Tibial nerve (tissue), 4 donors: Measurements from ENCODE around the gene SLC39A13. TPM values are rescaled to one million over a fixed set of nuclear protein-coding genes. Genes with fewer than 3 reads are reported as not detected.

Source experiments
- DNase-seq, 2 donors: peaks; one replicate each; pipeline ENCODE4 v3.0.0-alpha.2; 2019; ENCODE audit warnings: low spot score in 2 of 2
- H3K27ac ChIP-seq, 4 donors: fragments of 200-600 bp; sonication (generic) in 3 of 4; one replicate each; pipeline ENCODE4 v1.5.1; 2017 to 2019; ENCODE audit warnings: mild to moderate bottlenecking in 1 of 4
- H3K27me3 ChIP-seq, 2 donors: fragments of 200-600 bp; sonication (generic) in 1 of 2; one replicate each; pipeline versions ENCODE4 v1.5.1 to v1.6.0; 2017 to 2019
- H3K36me3 ChIP-seq, 3 donors: fragments of 200-600 bp; sonication (generic); one replicate each; pipeline ENCODE4 v1.5.1; 2018 to 2019
- H3K4me1 ChIP-seq, 4 donors: fragments of 200-600 bp; sonication (generic) in 3 of 4; one replicate each; pipeline ENCODE4 v1.5.1; 2017 to 2019
- H3K4me3 ChIP-seq, 4 donors: fragments of 200-600 bp; sonication (generic) in 3 of 4; one replicate each; pipeline ENCODE4 v1.5.1; 2017 to 2019; ENCODE audit warnings: mild to moderate bottlenecking in 1 of 4, moderate library complexity in 1 of 4
- H3K9me3 ChIP-seq, 4 donors: fragments of 200-600 bp; sonication (generic) in 3 of 4; one replicate each; pipeline ENCODE4 v1.5.1; 2017 to 2019
- EP300 ChIP-seq, 2 donors: sonication (generic); formaldehyde crosslinking; IDR thresholded peaks; one replicate each; pipeline ENCODE4 v1.6.1; 2017; ENCODE audit warnings: antibody characterized with exemption in 2 of 2, mild to moderate bottlenecking in 1 of 2
- POLR2A ChIP-seq, 2 donors: fragments of 450-650 bp; IDR thresholded peaks; one replicate each; pipeline ENCODE4 v1.6.1; 2017; ENCODE audit warnings: antibody characterized with exemption in 2 of 2, mild to moderate bottlenecking in 2 of 2, moderate library complexity in 2 of 2
- WGBS, 2 donors: methylation state at CpG; one replicate each; pipeline ENCODE4 v1.1.5; 2018; 5-methylcytosine and 5-hydroxymethylcytosine counted together
- total RNA-seq, 4 donors: library from RNA; depleted of rRNA; stranded (reverse); fragments of >200 nt; gene quantifications; one replicate each; pipeline ENCODE4 v1.1.0, GENCODE V29; 2016
- TF ChIP-seq, protein P1 (sequence below), 5 experiments: fragments of 200-600 bp in 3 of 5; fragments of 450-650 bp in 2 of 5; sonication (generic) in 3 of 5; IDR thresholded peaks; one replicate each; pipeline ENCODE4 v1.5.1; 2016 to 2019; ENCODE audit warnings: antibody characterized with exemption in 5 of 5, mild to moderate bottlenecking in 3 of 5, moderate library complexity in 2 of 5

Gene SLC39A13
- total RNA-seq, 4 donors from 2014 or later = 91.6 to 142 (median 116) TPM

DNA sequence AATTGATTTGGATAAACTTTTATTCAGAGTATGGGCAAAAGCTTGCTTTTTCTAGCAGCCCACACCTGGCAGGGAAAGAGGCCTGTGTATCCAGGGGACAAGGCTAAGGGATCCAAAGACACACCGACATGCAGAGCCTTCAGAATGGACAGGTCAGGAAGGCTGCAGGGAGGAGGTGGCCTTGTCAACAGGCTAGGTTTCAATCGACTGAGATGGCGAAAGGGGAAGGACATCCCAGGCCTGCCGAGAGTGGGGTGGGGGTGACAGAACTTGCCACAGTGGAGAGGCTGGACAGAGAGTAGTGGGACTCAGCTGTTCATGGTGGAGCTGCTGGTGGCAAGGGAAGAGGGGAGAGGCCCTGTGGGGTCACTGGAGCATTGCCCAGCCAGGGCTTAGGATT lies 5.3 kb upstream of the SLC39A13 start:
- TF ChIP-seq POLR2A (IDR thresholded peaks at IDR 0.05) (no peak), EP300 (IDR thresholded peaks at IDR 0.05) (no peak)
- TF ChIP-seq, protein P1, sequence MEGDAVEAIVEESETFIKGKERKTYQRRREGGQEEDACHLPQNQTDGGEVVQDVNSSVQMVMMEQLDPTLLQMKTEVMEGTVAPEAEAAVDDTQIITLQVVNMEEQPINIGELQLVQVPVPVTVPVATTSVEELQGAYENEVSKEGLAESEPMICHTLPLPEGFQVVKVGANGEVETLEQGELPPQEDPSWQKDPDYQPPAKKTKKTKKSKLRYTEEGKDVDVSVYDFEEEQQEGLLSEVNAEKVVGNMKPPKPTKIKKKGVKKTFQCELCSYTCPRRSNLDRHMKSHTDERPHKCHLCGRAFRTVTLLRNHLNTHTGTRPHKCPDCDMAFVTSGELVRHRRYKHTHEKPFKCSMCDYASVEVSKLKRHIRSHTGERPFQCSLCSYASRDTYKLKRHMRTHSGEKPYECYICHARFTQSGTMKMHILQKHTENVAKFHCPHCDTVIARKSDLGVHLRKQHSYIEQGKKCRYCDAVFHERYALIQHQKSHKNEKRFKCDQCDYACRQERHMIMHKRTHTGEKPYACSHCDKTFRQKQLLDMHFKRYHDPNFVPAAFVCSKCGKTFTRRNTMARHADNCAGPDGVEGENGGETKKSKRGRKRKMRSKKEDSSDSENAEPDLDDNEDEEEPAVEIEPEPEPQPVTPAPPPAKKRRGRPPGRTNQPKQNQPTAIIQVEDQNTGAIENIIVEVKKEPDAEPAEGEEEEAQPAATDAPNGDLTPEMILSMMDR (IDR thresholded peaks at IDR 0.05) = no peak
- H3K27me3 ChIP-seq = no peaks in the 10 kb centered on the region
- no peaks in the 10 kb centered on the region for H3K36me3 ChIP-seq
- H3K4me3 ChIP-seq = no peak overlapping the region
- no peak overlapping the region for H3K27ac ChIP-seq
- no peak for DNase-seq
- no peaks in the 10 kb centered on the region for H3K9me3 ChIP-seq
- H3K4me1 ChIP-seq = peaks cover 3 to 36% (median 23%) of the 10 kb centered on the region in 4 donors
- WGBS, 2 donors = 60 to 73% methylated on average over 4 of the region's 4 CpGs

DNA sequence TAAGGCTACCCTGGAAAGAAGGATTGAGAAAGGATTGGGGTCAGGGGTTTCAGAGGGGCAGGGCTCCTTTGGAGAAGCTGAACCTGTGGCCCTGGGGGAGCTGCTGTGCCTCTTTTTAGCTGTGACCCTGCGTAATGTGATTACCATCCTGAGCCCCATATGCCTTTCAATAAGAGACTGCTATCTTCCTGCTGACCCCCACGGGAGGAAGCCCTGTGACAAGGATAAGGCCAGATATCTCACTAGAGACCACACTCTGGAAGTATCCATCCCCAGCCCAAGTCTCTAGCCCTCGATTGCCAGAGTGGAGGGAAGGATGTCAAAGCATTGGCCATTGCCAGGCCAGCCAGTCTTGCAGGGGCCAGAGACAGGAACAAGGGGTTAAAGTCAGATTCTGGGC lies 4.8 kb upstream of the SLC39A13 start:
- Histone ChIP-seq H3K4me3 (no peak overlapping the region), H3K36me3 (no peaks in the 10 kb centered on the region), H3K9me3 (no peaks in the 10 kb centered on the region), H3K4me1 (peaks cover 3 to 36% (median 23%) of the 10 kb centered on the region in 4 donors), H3K27ac (no peak overlapping the region), H3K27me3 (no peaks in the 10 kb centered on the region)
- 73 to 76% methylated on average over 3 of the region's 3 CpGs for WGBS, 2 donors
- DNase-seq = no peak
- no peak for TF ChIP-seq POLR2A (IDR thresholded peaks at IDR 0.05)
- no peak for TF ChIP-seq EP300 (IDR thresholded peaks at IDR 0.05)
- TF ChIP-seq, protein P1 (IDR thresholded peaks at IDR 0.05) = no peak

DNA sequence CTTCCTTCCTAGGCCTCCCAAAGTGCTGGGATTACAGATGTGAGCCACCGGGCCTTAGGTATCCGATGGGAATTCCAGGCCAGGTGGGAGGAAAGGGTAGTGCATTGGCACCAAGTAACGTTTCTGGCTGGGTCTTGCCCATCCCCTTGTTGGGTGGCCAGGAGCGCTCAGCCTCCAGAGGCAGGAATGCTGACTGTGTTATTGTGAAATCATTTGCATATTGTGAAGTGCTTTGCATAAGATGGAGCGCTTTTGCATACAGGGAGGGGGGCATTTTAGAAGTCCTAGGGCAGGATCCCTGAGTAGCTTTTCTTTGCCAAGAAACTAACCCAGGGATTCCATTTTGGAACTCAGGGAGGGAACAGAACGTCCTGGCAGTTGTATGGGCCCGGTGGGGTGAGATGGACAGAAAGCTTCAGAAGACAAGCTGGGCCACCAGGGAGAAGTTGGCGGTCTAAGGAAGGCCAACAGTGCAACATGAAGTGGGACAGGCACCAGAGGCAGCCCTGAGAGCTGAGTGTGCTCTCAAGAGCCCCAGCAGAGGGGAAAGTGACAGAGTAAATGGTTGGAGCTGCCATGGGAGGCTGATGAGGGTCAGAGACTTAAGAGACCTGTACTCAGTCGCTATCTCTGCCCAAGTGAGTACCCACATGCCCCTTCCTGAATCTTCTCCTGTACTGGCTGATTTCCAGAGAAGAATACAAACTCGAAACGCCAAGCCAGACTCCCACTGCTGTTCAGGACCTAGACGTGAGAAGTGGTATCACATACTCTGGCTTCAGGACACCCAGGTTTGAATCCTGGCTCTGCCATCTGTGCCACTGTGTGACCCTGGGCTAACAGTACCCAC lies 1.3 kb upstream of the SLC39A13 start:
- 51 to 55% methylated on average over 12 of the region's 12 CpGs for WGBS, 2 donors
- TF ChIP-seq POLR2A (IDR thresholded peaks at IDR 0.05) = no peak
- TF ChIP-seq, protein P1 (IDR thresholded peaks at IDR 0.05) = no peak
- TF ChIP-seq EP300 (IDR thresholded peaks at IDR 0.05) = no peak
- peaks cover 0 to 19% (median 0%) of the 10 kb centered on the region in 3 donors for H3K36me3 ChIP-seq
- peak overlapping the region; percentile 89 to 97 (median 94) for H3K27ac ChIP-seq
- H3K4me3 ChIP-seq = peak overlapping the region; percentile 34 to 94 (median 70)
- peaks cover 0 to 45% (median 32%) of the 10 kb centered on the region in 4 donors for H3K4me1 ChIP-seq
- no peak for DNase-seq
- no peaks in the 10 kb centered on the region for H3K27me3 ChIP-seq
- H3K9me3 ChIP-seq = no peaks in the 10 kb centered on the region

- Histone ChIP-seq H3K27ac (peak overlapping the region; percentile 90 to 97 (median 94)), H3K4me1 (peaks cover 0 to 56% (median 34%) of the 10 kb centered on the region in 4 donors), H3K27me3 (no peaks in the 10 kb centered on the region), H3K36me3 (peaks cover 0 to 33% (median 0%) of the 10 kb centered on the region in 3 donors), H3K9me3 (no peaks in the 10 kb centered on the region), H3K4me3 (peak overlapping the region; percentile 69 to 94 (median 78))
- TF ChIP-seq, protein P1 (IDR thresholded peaks at IDR 0.05) = no peak
- TF ChIP-seq POLR2A (IDR thresholded peaks at IDR 0.05) (no peak), EP300 (IDR thresholded peaks at IDR 0.05) (peak in 1 of 2 donors; percentile 18)
- no peak for DNase-seq
- 1 to 2% methylated on average over 35 to 45 of the region's 50 CpGs for WGBS, 2 donors
These were observed 429 bp downstream of the SLC39A13 start for GRCh38 chr11:47408598-47409439.
